H1 (cell line): ENCODE results near the gene ARHGEF28. TPM values are rescaled to one million over a fixed set of nuclear protein-coding genes. Genes with fewer than 3 reads are reported as not detected.

Experiments
- BCL11A ChIP-seq, 2 experiments: IDR thresholded peaks; one replicate each; pipeline ENCODE4 v1.6.1; 2011; ENCODE audit warnings: low read depth in 2 of 2, low read length in 2 of 2, mild to moderate bottlenecking in 2 of 2
- polyA plus RNA-seq, 7 experiments: library from polyadenylated mRNA; depleted of rRNA in 3 of 7; stranded (reverse) in 5 of 7; unstranded in 2 of 7; fragments of >200 nt in 5 of 7; fragments of 200-250 nt in 2 of 7; gene quantifications; 1 replicate in 5 of 7; 2 replicates in 1 of 7; 4 replicates in 1 of 7; pipeline versions ENCODE4 v1.2.1 to v1.2.3, GENCODE V29; 2011 to 2013; ENCODE audit warnings: missing spikeins in 2 of 7, mixed read lengths in 2 of 7
- total RNA-seq: library from RNA; stranded (reverse); fragmentation: NEBNext Ultra II Directional; extraction: Animal tissue kit (Norgen Biotek cat#: 25700); gene quantifications from 2 replicates; pipeline ENCODE4 v1.2.1, GENCODE V29; 2021
- TF ChIP-seq, protein P1 (sequence below), 3 experiments: IDR thresholded peaks; 1 replicate in 2 of 3; 2 replicates in 1 of 3; pipeline versions ENCODE4 v1.5.1 to v1.6.1; 2011; ENCODE audit warnings: low read length in 3 of 3, mild to moderate bottlenecking in 3 of 3, inconsistent platforms in 2 of 3, low read depth in 1 of 3, moderate library complexity in 1 of 3; ENCODE audit not compliant: insufficient read depth in 1 of 3; ENCODE audit errors: control extremely low read depth in 1 of 3

The ARHGEF28 gene
- total and polyA plus RNA-seq, 2 of the 8 experiments (the other 6 are each of a cell fraction or from before 2014, with no cell fraction given), result 0.33 to 1.0 TPM

DNA sequence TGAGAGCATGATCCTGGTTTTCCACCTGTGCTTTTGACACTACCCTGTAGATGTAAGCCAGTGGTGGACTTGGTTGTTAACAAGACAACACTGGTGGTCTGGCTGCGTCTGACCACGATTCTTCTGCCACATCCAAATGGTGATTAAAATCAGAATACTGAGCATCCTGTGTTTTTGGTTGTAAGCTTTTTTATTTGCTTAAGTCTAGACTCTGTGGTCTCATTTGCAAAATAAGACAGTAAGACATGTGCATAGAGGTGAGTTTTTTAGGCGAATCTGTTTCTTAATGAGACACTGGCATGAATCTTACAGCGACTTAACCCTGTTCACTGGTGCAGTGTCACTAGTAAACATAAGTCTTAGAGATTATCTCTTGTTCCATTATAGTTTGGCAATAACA lies 165.4 kb downstream of the ARHGEF28 start (continued):
- no peak for TF ChIP-seq BCL11A (IDR thresholded peaks at IDR 0.05; ENCODE audit: low read depth in 2 of 2, low read length in 2 of 2)
- TF ChIP-seq, protein P1, sequence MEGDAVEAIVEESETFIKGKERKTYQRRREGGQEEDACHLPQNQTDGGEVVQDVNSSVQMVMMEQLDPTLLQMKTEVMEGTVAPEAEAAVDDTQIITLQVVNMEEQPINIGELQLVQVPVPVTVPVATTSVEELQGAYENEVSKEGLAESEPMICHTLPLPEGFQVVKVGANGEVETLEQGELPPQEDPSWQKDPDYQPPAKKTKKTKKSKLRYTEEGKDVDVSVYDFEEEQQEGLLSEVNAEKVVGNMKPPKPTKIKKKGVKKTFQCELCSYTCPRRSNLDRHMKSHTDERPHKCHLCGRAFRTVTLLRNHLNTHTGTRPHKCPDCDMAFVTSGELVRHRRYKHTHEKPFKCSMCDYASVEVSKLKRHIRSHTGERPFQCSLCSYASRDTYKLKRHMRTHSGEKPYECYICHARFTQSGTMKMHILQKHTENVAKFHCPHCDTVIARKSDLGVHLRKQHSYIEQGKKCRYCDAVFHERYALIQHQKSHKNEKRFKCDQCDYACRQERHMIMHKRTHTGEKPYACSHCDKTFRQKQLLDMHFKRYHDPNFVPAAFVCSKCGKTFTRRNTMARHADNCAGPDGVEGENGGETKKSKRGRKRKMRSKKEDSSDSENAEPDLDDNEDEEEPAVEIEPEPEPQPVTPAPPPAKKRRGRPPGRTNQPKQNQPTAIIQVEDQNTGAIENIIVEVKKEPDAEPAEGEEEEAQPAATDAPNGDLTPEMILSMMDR (IDR thresholded peaks at IDR 0.05; ENCODE audit: control extremely low read depth in 1 of 3, insufficient read depth in 1 of 3, low read depth in 1 of 3, low read length in 3 of 3), result no peak
